Activated naive CD8-positive, alpha-beta T cell treated with anti-CD3 and anti-CD28 coated beads, Interleukin-2, amount 50 U/mL, for 24 hours (primary cell): Measurements from ENCODE around the gene KLHL11.
"Not testable (repeated sequence)": the region's sequence is repeated elsewhere in the genome, so short reads cannot be mapped to it uniquely, and the experiment has no call there.

Source experiments
- ATAC-seq: fragments of 150-1000 bp; cut with Tn5 transposase; one replicate; pipeline ENCODE4 v1.10.0; 2021
- DNase-seq: peaks from one replicate; pipeline ENCODE4 v3.0.0; 2021
- H3K27ac Mint-ChIP-seq: one replicate; pipeline ENCODE4 v1.8.0; 2021; ENCODE audit warnings: mild to moderate bottlenecking, mixed read lengths
- H3K27me3 Mint-ChIP-seq: one replicate; pipeline ENCODE4 v1.8.0; 2021; ENCODE audit warnings: mixed read lengths
- H3K36me3 Mint-ChIP-seq: one replicate; pipeline ENCODE4 v1.8.0; 2021; ENCODE audit warnings: low read depth, mixed read lengths
- H3K4me1 Mint-ChIP-seq: one replicate; pipeline ENCODE4 v1.8.0; 2021; ENCODE audit warnings: mixed read lengths
- H3K4me3 Mint-ChIP-seq: one replicate; pipeline ENCODE4 v1.8.0; 2021; ENCODE audit warnings: mild to moderate bottlenecking, moderate library complexity, mixed read lengths
- H3K9me3 Mint-ChIP-seq: one replicate; pipeline ENCODE4 v1.8.0; 2021; ENCODE audit warnings: mixed read lengths

Gene KLHL11

DNA sequence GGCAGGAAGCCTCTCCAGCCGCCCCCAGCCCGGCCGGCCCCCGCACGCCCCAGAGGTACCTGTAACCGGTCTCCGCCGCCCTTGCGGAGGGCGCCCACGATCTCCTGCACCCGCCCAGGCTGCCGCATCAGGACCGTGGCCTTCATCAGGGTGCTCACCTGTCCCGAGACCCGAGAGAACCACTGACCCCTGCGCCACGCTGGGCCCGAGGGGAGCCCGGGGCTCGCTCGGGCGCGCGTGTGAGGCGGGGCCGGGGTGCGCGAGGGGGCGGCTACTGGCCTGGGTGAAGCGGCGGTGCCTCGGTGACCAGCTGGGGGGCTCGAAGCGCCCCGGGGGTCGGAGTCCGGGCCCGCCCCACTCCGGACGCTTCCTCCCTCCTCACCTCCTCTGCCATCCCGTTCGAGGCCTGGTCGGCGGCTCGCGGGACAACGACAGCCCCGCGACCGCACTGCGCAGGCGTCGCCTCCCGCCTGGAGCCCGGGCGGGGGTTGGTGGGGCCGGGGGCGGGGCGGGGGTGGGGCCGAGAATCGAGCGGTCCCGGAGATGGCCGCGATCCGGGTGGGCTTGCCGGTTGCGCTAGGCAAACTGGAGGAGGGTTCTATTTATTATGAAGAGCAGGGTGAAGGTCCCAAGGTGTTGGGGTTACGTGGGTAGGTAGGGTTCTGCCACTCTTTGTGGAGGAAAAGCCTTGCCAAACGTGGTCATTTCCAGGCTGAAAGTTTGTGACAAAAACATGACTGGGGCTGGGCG lies 29.2 kb downstream of the KLHL11 start, which contains the start of gene NT5C3B:
NT5C3B (minus strand) TSS at position 433 of the 750 bp plus-strand sequence; CDS start at position 394, 39 bp downstream.
- peaks cover 13% of the 10 kb centered on the region for H3K4me1 Mint-ChIP-seq
- peak within 1 kb of the TSS; percentile 81 for H3K27ac Mint-ChIP-seq
- DNase-seq, result peak; percentile 57
- H3K27me3 Mint-ChIP-seq, result peaks cover 3% of the 10 kb centered on the region
- no peaks in the 10 kb centered on the region for H3K9me3 Mint-ChIP-seq
- peaks cover 7% of the 10 kb centered on the region for H3K36me3 Mint-ChIP-seq
- peak within 1 kb of the TSS; percentile 86 for H3K4me3 Mint-ChIP-seq
- ATAC-seq, result peak; percentile 68

DNA sequence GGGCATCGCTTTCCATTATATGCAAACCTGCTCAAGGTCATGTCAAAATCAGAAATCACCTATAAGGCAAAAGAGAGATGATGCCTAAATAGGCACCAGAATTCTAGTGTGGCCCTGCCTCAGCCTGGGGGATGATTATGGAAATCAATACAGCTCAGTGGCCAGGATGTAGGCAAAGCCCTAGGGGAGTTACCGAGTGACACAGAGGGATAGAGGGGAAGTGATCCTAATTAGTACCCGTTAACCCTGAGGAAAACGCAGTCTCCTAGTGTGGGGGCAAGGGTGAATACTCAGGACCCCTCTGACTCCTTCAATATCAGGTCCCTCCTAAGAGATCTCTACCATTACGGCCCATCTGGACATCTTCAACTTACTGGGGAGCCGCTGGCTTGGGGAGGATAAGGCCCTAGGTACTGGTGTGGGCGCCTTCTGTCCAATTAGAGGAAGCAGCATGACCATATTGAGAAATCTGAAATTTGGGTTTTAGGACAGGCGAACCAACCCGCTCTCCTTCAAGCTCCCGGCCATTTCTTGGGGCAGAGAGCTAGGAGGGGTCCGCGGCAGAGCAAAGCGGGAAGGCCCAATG lies 29.9 kb downstream of the KLHL11 start:
- Mint-ChIP-seq H3K4me3 (peak overlapping the region; percentile 86), H3K4me1 (peaks cover 13% of the 10 kb centered on the region), H3K36me3 (peaks cover 7% of the 10 kb centered on the region), H3K9me3 (no peaks in the 10 kb centered on the region), H3K27ac (peak overlapping the region; percentile 81), H3K27me3 (peaks cover 3% of the 10 kb centered on the region)
- ATAC-seq, result peak; percentile 35
- DNase-seq, result no peak

DNA sequence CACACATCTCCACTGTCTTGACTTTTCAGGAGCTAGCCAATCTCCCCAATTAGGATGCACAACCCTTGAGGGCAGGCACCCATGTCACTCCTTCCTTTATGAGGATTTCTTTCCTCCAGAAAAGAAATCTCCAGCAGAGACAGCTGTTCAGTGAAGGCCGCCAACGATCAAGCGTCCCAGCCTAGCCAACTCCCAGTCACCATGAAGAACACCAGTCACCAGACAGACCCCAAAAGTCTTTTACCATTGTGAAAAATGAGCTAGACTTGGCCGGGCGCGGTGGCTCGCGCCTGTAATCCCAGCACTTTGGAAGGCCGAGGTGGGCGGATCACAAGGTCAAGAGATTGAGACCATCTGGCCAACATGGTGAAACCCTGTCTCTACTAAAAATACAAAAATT lies 35.3 kb downstream of the KLHL11 start:
- peaks cover 10% of the 10 kb centered on the region for H3K36me3 Mint-ChIP-seq
- not testable (repeated sequence) for H3K27ac Mint-ChIP-seq, H3K27me3 Mint-ChIP-seq, H3K4me1 Mint-ChIP-seq, H3K4me3 Mint-ChIP-seq, DNase-seq, ATAC-seq, H3K9me3 Mint-ChIP-seq

DNA sequence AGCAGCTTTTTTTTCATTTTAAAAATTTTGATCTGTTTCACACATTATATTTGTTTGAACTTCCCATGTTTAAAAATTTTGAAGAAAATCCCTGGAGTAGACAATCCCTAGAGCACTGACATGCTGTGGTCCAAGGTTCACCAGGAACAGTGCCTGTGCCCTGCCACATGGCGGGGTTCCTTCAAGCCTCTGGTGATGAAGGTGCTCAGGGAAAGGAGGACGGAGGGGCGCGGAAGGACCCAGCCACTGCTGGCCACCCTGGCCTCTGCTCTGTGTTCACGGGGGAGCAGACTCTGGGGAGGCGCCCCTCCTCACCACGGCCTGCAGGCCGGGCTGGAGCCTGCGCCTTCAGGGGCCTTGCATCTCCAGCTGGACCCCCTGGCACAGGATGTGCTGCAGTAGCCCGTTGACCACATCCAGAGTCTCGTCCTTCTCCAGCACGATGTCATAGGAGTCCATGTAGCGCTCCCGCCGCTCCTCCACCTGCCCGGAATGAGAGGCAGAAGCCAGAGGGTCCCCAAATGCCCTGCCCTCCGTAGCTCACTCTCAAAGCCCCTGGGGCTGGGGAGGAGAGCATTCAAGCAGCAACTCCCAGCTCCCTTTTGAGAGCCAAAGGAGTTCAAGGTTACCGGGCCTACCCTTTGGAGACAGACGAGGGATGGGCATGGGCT lies 39.9 kb downstream of the KLHL11 start:
- H3K27me3 Mint-ChIP-seq, result no peaks in the 10 kb centered on the region
- H3K4me1 Mint-ChIP-seq, result no peaks in the 10 kb centered on the region
- no peaks in the 10 kb centered on the region for H3K9me3 Mint-ChIP-seq
- no peak overlapping the region for H3K27ac Mint-ChIP-seq
- H3K36me3 Mint-ChIP-seq, result peaks cover 4% of the 10 kb centered on the region
- ATAC-seq (no peak), DNase-seq (no peak)
- H3K4me3 Mint-ChIP-seq, result no peak overlapping the region

DNA sequence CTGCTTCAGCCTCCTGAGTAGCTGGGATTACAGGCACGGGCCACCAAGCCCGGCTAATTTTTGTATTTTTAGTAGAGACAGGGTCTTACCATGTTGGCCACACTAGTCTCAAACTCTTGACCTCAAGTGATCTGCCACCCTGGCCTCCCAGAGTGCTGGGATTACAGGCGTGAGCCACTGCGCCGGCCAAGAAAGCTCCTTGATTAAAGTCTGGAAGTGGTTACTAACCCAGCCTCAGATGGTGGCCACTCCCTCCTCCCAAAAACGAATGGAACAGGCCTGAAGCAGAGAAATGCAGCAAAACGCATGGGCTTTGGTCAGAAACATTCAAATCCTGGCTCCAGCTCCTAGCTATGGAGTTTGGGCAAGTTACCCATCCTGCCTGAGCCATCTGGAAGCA lies 41.1 kb downstream of the KLHL11 start:
- no peaks in the 10 kb centered on the region for H3K27me3 Mint-ChIP-seq
- peaks cover 4% of the 10 kb centered on the region for H3K36me3 Mint-ChIP-seq
- DNase-seq (no peak), ATAC-seq (no peak)
- H3K4me3 Mint-ChIP-seq, result no peak overlapping the region
- no peak overlapping the region for H3K27ac Mint-ChIP-seq
- H3K9me3 Mint-ChIP-seq, result no peaks in the 10 kb centered on the region
- no peaks in the 10 kb centered on the region for H3K4me1 Mint-ChIP-seq

DNA sequence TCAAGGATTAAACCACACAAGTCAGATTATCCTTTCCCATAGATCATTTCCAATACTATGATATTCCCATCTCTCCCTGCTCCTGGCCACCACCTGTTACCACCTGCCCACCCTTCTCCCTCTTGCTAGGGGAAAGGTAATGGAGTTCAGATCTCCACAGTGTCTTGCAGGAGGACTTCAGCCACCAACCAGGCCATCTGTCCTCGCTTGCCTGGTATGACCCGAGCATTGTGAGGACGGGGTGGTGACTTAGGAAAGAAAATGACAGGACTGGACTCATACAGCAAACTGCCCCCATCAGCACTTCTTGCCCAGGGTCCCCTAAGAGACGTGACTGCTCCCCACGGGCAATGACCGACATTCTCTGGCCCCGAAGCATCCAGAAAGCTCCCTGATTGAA lies 41.6 kb downstream of the KLHL11 start:
- DNase-seq, result no peak
- Mint-ChIP-seq H3K4me1 (no peaks in the 10 kb centered on the region), H3K27ac (no peak overlapping the region), H3K27me3 (no peaks in the 10 kb centered on the region), H3K9me3 (no peaks in the 10 kb centered on the region), H3K36me3 (peaks cover 4% of the 10 kb centered on the region), H3K4me3 (no peak overlapping the region)
- ATAC-seq, result no peak

DNA sequence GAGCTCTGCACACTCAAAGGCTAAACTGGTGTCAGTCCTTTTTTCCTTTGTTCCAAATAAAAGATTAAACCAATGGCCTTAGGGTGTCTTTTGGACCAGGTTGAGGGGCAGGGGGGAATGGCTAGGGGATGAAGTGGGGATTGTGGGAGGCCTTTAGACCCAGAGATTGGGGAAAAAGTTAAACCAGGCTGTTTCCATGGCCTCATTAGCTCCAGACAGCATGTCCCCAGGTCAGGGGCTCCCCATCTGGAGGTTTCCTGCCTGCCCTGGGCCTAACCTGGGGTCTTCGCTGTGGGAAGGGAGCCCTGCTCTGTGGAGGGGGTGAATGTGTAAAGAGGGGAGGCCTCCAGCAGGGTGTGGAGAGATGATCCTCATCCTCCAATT lies 42.1 kb downstream of the KLHL11 start:
- ATAC-seq, result no peak
- Mint-ChIP-seq H3K4me3 (no peak overlapping the region), H3K9me3 (no peaks in the 10 kb centered on the region)

DNA sequence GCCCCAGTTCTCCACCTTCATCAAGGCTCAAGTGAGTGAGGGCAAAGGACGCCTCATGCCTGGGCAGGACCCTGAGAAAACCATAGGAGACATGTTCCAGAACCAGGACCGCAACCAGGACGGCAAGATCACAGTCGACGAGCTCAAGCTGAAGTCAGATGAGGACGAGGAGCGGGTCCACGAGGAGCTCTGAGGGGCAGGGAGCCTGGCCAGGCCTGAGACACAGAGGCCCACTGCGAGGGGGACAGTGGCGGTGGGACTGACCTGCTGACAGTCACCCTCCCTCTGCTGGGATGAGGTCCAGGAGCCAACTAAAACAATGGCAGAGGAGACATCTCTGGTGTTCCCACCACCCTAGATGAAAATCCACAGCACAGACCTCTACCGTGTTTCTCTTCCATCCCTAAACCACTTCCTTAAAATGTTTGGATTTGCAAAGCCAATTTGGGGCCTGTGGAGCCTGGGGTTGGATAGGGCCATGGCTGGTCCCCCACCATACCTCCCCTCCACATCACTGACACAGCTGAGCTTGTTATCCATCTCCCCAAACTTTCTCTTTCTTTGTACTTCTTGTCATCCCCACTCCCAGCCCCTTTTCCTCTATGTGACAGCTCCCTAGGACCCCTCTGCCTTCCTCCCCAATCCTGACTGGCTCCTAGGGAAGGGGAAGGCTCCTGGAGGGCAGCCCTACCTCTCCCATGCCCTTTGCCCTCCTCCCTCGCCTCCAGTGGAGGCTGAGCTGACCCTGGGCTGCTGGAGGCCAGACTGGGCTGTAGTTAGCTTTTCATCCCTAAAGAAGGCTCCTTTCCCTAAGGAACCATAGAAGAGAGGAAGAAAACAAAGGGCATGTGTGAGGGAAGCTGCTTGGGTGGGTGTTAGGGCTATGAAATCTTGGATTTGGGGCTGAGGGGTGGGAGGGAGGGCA lies 42.7 kb downstream of the KLHL11 start:
- no peak for ATAC-seq
- no peaks in the 10 kb centered on the region for H3K27me3 Mint-ChIP-seq
- H3K4me3 Mint-ChIP-seq, result no peak overlapping the region
- H3K9me3 Mint-ChIP-seq, result no peaks in the 10 kb centered on the region
- no peak for DNase-seq
- no peaks in the 10 kb centered on the region for H3K4me1 Mint-ChIP-seq
- no peak overlapping the region for H3K27ac Mint-ChIP-seq
- H3K36me3 Mint-ChIP-seq, result no peaks in the 10 kb centered on the region

More for the DNA sequence above, 42.1 kb downstream of the KLHL11 start:
- Mint-ChIP-seq H3K27me3 (no peaks in the 10 kb centered on the region), H3K27ac (no peak overlapping the region), H3K36me3 (peaks cover 4% of the 10 kb centered on the region), H3K4me1 (no peaks in the 10 kb centered on the region)
- DNase-seq, result no peak

DNA sequence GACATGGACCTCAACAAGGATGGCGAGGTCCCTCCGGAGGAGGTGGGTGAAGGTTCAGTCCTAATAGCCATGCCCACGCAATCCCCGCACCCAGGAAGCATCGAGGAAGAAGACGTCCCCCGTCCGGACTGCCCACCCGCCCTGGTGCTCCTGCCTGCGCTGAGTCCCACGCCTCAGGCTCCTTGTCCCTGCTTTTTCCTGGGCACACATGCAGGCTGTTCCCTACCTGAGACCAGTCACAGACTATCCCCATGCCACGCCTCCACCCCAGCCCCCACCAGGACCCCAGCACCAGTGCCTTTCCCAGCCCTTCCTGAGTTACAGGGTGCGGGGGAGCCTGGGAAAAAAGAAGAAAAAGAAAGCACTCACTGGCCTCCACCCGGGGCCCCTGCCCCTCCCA lies 43.4 kb downstream of the KLHL11 start:
- Mint-ChIP-seq H3K9me3 (no peaks in the 10 kb centered on the region), H3K27ac (no peak overlapping the region), H3K27me3 (no peaks in the 10 kb centered on the region), H3K36me3 (no peaks in the 10 kb centered on the region), H3K4me3 (no peak overlapping the region), H3K4me1 (no peaks in the 10 kb centered on the region)
- DNase-seq, result no peak
- no peak for ATAC-seq

DNA sequence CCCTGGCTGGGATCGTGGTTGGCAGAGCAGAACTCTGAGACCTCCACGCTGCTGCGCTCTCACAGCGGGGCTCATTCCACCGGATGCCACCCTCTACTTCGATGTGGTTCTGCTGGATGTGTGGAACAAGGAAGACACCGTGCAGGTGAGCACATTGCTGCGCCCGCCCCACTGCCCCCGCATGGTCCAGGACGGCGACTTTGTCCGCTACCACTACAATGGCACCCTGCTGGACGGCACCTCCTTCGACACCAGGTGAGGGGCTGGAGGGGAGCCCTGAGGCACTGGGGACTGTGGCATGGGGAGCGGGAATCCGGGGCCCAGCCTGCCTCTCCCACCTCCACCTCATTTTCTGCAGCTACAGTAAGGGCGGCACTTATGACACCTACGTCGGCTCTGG lies 47.2 kb downstream of the KLHL11 start:
- no peaks in the 10 kb centered on the region for H3K4me1 Mint-ChIP-seq
- no peaks in the 10 kb centered on the region for H3K9me3 Mint-ChIP-seq
- no peak overlapping the region for H3K27ac Mint-ChIP-seq
- DNase-seq, result no peak
- no peak overlapping the region for H3K4me3 Mint-ChIP-seq
- ATAC-seq, result no peak
- peaks cover 4% of the 10 kb centered on the region for H3K27me3 Mint-ChIP-seq
- no peaks in the 10 kb centered on the region for H3K36me3 Mint-ChIP-seq

DNA sequence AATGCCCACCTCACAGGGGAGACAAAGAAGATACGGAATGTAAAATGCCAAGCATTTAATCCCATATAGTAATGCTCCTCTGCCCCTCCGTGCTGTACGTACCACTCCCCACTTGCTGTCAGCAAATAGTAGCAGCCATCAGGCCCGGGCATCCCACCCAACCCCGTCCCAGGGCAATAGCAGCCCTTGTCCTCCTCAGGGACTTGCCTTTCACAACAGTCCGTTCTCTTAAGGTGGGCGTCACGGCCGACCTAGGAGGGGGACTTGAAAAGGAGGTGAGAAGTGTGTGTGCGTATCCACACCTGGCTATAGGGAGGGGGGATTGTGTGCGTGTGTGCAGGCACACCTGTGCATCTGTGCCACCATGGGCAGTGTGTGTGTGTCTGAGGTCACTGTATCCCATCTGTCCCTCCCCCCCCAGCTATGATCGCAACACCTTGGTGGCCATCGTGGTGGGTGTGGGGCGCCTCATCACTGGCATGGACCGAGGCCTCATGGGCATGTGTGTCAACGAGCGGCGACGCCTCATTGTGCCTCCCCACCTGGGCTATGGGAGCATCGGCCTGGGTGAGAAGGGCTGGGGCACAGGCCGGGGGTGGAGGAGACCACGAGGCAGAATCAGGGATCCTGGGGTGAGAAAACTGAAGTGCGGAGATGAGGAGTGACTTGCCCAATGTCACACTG lies 48.4 kb downstream of the KLHL11 start:
- DNase-seq (no peak), ATAC-seq (no peak)
- Mint-ChIP-seq H3K36me3 (no peaks in the 10 kb centered on the region), H3K27me3 (peaks cover 7% of the 10 kb centered on the region), H3K4me1 (peaks cover 6% of the 10 kb centered on the region), H3K9me3 (no peaks in the 10 kb centered on the region), H3K27ac (no peak overlapping the region), H3K4me3 (no peak overlapping the region)

DNA sequence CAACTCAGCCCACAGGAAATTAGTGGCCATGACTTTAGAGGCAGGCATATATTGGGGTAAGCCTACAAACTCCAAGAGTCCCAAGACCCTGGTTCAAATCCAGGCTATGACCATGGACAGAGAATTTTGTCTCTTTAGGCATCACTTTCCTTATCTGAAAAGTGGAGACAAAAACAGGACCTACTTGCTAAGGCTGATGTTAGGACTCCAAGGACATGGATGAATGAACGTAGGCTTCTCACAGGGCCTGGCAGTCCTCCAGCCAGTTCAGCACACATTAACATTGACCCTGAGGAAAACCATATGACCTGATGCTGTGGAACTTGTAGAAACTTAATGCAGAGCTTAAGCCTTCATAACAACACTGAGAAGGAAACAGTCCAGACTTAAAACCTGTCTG lies 51.0 kb downstream of the KLHL11 start:
- Mint-ChIP-seq H3K36me3 (no peaks in the 10 kb centered on the region), H3K27me3 (peaks cover 9% of the 10 kb centered on the region), H3K9me3 (no peaks in the 10 kb centered on the region), H3K4me1 (peaks cover 17% of the 10 kb centered on the region), H3K27ac (no peak overlapping the region), H3K4me3 (no peak overlapping the region)
- ATAC-seq (no peak), DNase-seq (no peak)

DNA sequence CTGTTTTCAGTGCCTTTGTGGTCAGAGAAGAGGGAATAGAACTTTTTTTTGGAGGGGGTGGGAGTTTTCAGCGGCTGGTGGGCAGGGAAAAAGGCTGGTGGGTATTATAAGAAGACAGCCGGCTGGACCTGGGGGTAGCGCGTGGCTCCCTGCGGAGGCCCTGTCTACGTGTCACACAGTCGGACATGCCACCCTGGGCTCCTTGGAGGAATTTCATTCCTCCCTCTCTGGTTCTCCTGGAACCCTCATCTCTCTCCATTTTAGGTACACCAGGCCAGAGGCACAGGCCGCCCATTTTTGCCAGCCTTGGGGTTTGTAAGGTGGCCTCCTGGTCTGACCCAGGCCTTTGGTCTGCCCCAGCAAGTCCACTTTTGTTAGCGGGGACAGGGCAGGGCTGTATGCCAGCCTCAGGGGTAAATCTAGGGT lies 51.5 kb downstream of the KLHL11 start:
- ATAC-seq, result no peak
- H3K9me3 Mint-ChIP-seq, result no peaks in the 10 kb centered on the region
- no peak overlapping the region for H3K27ac Mint-ChIP-seq
- peaks cover 17% of the 10 kb centered on the region for H3K4me1 Mint-ChIP-seq
- no peaks in the 10 kb centered on the region for H3K36me3 Mint-ChIP-seq
- H3K27me3 Mint-ChIP-seq, result peaks cover 9% of the 10 kb centered on the region
- no peak overlapping the region for H3K4me3 Mint-ChIP-seq
- DNase-seq, result no peak

DNA sequence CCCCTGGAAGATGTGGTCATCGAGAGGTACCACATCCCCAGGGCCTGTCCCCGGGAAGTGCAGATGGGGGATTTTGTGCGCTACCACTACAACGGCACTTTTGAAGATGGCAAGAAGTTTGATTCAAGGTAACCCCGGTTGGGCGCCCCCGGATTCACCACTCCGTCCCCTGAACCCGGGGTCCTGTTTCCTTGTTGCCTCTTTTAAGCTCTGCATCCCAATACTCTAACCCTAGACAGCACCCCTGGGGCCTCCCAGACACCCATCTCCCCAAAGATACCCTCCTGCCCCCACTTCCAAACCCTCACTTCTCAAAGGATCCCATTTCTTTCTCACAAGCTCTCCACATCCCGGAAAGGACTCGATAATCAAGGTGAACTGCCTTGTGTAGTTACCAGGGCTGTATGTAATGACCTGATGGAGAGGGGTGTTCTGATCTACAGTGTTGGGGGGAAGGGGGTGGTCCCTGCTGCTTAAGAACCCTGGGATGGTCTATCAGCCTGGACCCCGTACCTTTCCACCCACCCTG lies 52.0 kb downstream of the KLHL11 start:
- no peak for ATAC-seq
- peak overlapping the region; percentile 19 for H3K27ac Mint-ChIP-seq
- H3K9me3 Mint-ChIP-seq, result no peaks in the 10 kb centered on the region
- H3K36me3 Mint-ChIP-seq, result no peaks in the 10 kb centered on the region
- DNase-seq, result no peak
- H3K27me3 Mint-ChIP-seq, result peaks cover 9% of the 10 kb centered on the region
- H3K4me1 Mint-ChIP-seq, result peaks cover 17% of the 10 kb centered on the region
- H3K4me3 Mint-ChIP-seq, result no peak overlapping the region
